AG20443 (cell line): Measurements from ENCODE around the gene MTF1.
"Not testable (repeated sequence)": the region's sequence is repeated elsewhere in the genome, so short reads cannot be mapped to it uniquely, and the experiment has no call there.

Experiments used
- DNase-seq: peaks from one replicate; pipeline ENCODE4 v3.0.0; 2012; ENCODE audit warnings: low spot score, mixed read lengths

Gene MTF1

GRCh38 chr1:37793773-37794371 is 65.5 kb downstream of the MTF1 start, which contains the start of gene MANEAL:
Gene MANEAL (plus strand): TSS chr1:37793847. CDS start chr1:37794183, 336 bp downstream.
- peak; percentile 82 for DNase-seq

DNA sequence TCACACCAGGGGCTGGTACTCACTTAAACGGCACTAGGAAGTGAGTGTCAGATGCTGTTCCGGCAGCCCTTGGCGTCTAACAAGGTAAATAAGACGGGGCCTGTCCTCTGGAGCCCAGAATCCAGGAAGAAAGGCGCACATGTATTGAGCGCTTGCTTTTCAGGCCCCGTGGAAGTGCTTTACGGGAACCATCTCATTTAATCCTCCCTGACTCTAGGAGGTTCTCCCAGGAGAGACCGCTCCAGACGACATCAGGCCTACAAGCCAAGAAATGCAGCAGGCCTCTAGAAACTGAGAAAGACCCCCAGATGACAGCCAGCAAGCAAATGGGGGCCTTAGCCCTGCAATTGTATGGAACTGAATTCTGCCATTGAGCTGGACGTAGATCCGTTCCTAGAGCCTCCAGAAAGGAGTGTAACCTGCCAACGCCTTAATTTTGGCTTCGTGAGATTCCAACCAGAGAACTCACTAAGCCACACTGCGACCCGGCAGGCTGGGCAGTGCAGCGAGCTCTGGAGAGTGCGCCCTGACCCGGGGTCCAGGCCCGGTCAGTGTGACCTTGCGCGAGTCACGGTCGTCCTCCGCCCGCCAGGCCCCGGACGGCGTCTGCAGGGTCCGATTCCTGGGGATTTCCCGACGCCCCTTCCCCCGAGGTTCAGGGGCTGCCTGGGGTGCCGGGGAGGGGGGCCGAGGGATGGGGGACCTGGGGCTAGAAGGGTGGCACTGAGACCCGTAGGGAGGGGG is 66.3 kb downstream of the MTF1 start:
- DNase-seq = no peak

- no peak for DNase-seq
Measured at GRCh38 chr1:37782491-37782890, 76.9 kb downstream of the MTF1 start.

GRCh38 chr1:37778654-37779053 is 80.7 kb downstream of the MTF1 start:
- DNase-seq = no peak

DNA sequence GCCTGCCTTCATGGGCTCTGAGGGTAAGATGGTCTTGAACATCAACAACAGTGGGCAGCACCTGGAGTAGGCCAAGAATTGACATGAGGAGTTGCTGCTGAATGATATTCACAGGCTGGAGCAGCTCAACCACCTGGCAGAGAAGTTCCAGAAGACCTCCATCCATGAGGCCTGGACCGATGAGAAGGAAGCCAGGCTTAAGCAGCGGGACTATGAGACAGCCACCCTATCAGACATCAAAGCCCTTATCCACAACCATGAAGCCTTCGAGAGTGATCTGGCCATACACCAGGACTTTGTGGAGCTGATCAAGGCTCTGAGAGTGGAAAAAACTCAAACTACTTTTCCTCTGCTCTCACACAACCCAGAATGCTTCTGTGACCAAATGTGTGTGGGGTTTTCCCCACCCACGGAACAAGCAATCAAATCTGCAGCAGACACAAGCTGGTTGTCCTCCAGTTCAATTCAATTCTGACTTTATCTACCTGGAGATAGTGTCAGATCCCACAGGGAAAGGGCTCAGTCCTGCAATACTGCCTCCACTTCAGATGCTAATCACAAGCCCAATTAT is 82.4 kb downstream of the MTF1 start:
- DNase-seq = no peak

DNA sequence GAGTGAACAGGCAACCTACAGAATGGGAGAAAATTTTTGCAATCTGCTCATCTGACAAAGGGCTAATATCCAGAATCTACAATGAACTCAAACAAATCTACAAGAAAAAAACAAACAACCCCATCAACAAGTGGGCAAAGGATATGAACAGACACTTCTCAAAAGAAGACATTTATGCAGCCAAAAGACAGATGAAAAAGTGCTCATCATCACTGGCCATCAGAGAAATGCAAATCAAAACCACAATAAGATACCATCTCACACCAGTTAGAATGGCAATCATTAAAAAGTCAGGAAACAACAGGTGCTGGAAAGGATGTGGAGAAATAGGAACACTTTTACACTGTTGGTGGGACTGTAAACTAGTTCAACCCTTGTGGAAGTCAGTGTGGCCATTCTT is 88.0 kb downstream of the MTF1 start:
- not testable (repeated sequence) for DNase-seq

DNA sequence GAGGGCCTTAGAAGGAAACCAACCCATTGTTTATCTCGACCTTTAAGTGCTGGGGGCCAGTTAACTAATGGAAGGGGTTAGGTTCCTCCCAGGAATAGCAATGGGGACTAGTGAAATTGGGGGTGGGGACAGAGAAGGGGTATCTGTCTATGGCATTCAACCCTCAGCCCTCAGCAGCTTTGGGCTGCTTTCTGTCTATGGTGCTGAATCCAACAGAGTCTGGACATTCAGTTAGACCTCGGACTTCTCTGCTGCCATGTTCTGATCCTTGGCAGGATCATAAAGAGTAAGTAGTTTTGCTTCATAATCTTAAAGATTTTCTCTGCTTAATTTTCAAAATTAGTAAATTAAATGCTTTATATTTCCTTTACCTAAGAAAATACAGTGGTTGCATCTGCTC is 91.9 kb downstream of the MTF1 start:
- no peak for DNase-seq

DNA sequence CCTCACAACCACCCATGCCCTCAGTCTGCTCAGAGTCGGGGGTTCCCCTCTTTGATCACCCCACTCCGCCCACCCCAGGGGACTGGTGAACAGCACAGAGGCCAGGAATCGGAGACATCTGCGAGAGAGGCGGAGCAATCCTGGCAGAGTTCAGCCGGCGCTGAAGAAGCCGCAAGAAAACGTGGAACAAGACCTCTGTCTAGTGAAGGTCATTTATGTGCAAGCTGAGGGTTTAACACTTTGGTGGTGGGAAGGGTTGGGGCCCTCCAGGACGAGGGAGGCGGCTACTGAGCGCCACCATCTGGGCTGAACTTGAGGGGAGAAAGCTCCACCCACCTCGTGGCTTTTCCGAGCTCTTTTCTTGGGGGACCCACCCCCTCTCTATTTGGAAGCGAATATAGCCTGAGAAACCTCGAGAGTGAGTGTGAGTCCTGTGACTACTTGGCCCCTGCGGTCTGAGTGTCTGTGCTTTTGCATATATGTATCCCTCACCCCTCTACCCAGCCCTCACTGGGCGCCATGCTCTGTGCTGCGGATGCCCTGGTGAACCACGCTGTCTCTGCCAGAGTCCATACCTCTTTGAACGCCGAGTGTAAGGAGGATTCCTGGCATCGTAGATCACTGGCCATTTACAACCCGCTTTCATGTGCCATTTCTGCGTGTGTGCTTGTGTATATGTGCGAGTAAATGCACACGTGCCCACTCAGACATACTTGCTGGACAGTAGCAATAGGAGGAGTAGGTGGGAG is 93.3 kb downstream of the MTF1 start:
- peak; percentile 8 for DNase-seq

DNA sequence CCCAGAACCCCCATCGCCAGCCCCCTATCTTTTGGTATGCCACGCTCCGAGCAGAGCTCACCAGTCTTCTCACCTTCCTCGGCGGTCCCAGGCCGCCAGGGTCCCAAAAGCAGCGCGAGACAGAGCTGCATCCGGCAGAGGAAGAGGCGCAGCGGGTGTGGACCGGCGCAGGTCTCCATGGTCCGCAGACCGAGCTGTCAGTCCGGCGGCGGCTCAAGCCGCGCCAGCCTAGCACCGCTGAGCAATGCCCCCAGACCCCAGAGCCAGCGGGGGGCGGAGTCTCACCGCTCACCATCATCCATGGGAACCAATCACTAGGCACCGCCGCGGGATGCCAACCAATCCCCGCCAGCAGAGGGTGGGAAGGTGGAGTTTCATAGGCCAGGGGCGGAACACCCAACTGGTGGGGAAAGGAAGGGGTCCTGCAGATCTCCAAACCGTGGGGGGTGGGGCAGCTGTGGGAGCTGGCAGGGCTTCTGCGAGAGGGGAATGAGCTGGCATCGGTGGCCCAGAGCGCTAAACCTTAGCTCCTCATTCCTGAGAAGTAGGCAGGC is 94.4 kb downstream of the MTF1 start, which contains the start of gene EPHA10:
TSS of gene EPHA10 (minus strand) at position 233 of the 554 bp plus-strand sequence. CDS start at position 179, 54 bp downstream.
- peak; percentile 5 for DNase-seq

- DNase-seq = peak; percentile 84
Measured at GRCh38 chr1:37764414-37764825, 95.0 kb downstream of the MTF1 start.

DNA sequence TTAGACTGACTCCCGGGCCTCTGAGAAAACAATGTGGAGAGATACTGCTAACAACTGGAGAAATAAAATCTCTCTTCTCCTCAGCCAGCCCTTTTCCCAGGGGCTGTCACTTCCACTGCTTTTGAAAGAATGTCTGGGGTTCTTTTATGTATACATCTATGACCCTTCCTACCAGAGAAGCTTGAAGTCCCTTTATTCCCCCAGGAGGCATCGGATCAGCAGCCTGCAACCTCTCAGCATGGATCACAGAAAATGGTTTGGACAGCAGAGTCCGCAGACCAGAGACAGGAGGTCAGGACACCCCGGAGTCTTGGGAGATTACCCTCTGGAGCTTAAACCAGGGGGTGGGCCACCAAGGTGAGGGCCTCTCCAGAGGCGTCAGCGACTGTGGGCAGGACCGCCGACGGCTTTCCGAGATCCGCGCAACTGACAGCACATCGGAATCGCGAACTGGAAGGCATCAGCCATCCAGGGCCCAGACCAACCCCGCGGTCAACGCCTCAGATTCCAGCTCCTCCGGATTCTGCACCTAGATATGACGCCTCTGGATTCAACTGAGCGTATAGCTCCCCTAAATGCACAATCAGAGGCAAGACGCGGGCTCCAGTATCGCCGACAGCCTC is 95.5 kb downstream of the MTF1 start:
- DNase-seq = peak; percentile 1

DNA sequence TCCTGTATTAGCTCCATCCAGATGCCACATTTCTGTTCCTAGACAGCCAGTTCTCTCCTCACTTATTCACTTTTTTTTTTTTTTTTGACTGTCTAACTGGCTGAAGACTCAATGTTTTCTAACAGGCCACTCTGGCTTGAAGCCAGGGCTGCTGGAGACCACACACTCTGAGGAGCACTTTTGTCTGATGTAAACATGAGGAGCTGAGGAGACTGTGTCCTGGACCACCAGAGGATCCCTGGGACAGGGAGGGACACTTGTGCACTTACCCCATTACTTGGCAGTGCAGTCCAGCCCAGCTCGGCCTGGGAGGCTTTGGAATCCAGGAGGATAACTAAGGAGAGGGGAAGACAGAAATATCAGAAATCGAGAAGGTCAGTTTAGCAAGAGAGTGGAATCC is 96.9 kb downstream of the MTF1 start:
- no peak for DNase-seq

GRCh38 chr1:37761416-37762095 is 97.8 kb downstream of the MTF1 start:
- DNase-seq = no peak
